NCI-H1436 (cell line): ENCODE data around the gene MYO15B.

Experiments
- DNase-seq: peaks from one replicate; lab custom pipeline; 2025; lab: John Stamatoyannopoulos, UW

The MYO15B gene

DNA sequence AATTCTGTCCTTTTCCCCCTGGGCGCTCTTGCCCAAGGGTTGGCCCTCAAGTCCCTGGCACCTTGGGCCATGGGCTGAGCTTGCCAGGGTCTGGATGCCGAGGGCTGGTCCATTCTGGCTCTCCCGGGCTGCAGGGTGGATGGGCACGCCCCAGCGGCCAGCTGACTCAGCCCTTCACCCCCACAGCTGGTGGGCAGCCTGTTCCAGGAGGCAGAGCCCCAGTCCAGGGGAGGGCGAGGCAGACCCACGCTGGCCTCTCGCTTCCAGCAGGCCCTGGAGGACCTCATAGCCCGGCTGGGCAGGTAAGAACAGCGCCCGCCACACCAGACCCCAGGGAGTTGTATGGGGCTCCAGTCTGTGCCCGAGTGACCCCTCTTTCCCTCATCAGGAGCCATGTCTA is 15.0 kb downstream of the MYO15B start:
- DNase-seq = no peak

DNA sequence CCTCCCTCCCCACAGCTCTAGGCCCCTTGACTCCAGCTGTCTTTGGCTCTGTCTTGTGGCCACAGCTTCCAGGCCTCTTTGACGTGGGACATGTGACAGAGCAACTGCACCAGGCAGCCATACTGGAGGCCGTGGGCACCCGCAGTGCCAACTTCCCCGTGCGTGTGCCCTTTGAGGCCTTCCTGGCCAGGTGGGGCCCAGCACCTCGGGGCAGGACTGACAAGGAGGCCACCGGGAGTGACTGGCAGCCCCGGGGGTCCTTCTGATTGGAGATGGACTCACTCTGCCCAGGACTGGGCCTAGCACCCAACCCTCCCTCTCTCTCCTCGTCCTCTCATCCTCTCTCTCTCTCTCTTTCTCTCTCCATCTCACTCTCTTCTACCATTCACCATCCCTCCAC is 15.5 kb downstream of the MYO15B start:
- DNase-seq = no peak

DNA sequence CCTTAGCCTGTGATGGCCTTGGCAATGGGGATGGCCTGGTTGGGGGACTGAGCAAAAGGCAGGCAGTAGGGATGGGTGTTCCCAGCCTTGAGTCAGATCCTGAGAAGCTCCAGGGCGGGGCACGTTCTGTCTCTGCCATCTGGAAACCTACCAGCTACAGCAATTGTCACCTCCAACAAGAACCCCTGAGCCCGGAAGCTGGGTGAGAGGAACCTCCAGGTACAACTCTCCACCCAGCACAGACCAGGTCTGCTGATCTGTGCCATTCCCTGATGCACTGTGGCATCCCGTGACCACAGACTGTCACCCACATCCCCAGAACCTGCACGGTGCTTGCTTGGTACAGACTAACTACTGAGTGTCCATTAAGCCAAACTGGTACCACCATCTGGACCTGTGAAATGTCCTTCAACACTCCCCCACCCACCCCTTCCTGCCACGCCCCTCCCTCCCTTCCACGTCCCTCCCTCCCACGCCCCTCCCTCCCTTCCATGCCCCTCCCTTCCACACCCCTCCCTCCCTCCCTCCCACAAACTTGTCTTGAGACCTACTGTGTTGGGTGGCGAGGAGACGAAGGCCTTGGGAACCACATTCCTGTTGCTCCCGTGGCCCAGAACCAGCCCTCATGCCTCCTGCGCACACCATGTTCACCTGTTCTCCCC is 16.6 kb downstream of the MYO15B start:
- DNase-seq = no peak

- no peak for DNase-seq
These were observed 18.2 kb downstream of the MYO15B start for GRCh38 chr17:75605790-75606189.

- no peak for DNase-seq
These were observed 19.5 kb downstream of the MYO15B start for GRCh38 chr17:75607086-75607485.

GRCh38 chr17:75610103-75610984 is 22.7 kb downstream of the MYO15B start:
- no peak for DNase-seq

GRCh38 chr17:75611851-75612429 is 24.3 kb downstream of the MYO15B start:
- DNase-seq = no peak

DNA sequence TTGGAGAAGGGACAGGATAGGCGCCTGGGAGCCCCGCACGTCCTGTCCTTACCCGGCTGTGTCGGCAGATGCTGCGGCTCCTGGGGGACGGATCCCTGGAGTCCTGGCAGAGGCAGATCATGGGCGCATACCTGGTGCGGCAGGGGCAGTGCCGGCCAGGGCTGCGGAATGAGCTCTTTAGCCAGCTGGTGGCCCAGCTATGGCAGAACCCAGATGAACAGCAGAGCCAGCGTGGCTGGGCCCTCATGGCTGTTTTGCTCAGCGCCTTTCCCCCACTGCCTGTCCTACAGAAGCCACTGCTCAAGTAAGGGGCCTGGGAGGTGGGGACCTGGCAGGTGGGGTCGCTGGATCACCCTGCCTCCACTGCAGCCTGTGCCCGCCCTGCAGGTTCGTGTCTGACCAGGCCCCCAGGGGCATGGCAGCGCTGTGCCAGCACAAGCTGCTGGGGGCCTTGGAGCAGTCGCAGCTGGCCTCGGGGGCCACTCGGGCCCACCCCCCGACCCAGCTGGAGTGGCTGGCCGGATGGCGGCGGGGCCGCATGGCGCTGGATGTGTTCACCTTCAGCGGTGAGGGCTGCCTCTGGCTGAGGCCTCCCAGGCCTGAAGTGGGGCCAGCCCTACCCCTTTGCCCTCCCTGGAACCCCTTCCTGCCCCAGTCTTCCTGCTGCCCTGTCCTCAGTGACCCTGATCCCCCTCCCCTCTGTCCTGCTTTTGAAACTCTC is 25.5 kb downstream of the MYO15B start:
- no peak for DNase-seq

GRCh38 chr17:75614006-75614405 is 26.4 kb downstream of the MYO15B start:
- DNase-seq = no peak

- no peak for DNase-seq
These were observed 27.1 kb downstream of the MYO15B start for GRCh38 chr17:75614556-75615270.

GRCh38 chr17:75615301-75615700 is 27.7 kb downstream of the MYO15B start:
- no peak for DNase-seq

DNA sequence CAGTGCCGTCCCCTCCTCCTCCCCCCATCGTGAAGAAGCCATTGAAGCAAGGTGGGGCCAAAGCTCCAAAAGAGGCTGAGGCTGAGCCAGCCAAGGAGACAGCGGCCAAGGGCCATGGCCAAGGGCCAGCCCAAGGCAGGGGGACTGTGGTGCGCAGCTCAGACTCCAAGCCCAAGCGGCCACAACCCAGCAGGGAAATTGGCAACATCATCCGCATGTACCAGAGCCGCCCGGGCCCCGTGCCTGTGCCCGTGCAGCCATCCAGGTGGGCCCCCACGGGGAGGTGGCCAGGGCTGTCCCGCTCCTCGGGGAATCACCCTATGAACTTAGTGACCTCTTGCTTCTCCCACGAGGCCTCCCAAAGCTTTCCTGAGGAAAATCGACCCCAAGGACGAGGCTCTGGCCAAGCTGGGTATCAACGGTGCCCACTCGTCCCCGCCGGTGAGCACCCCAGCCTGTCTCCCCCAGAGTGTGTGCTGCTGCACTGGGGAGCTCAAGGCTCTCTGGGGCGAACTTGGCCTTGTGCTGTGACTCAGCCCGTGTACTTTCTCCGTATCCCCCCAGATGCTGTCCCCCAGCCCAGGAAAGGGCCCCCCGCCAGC is 29.0 kb downstream of the MYO15B start:
- DNase-seq = no peak

- no peak for DNase-seq
These were observed 29.6 kb downstream of the MYO15B start for GRCh38 chr17:75617218-75617617.

- DNase-seq = no peak
These were observed 30.1 kb downstream of the MYO15B start for GRCh38 chr17:75617675-75618074.

GRCh38 chr17:75619506-75620431 is 32.2 kb downstream of the MYO15B start:
- no peak for DNase-seq

- no peak for DNase-seq
These were observed 33.9 kb downstream of the MYO15B start for GRCh38 chr17:75621489-75621888.

DNA sequence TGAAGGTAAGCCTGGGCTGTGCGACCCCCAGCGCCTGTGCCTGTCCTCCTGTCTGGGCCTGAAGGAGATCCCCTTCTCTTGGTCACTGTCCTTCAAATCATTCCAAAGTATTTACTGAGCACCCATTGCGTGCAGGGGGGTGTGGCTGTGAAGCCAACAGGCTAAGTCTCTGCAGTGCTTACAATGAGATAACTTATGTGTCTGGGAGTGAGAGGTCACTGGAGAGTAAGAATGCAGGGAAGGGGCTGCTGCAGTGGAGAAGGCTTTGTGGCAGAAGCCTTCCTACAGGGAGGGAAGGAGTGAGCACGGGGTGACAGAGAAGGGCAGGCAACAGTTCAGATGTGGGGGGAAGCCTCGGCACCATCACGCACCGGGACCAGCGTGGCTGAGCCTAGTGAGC is 34.5 kb downstream of the MYO15B start:
- no peak for DNase-seq

GRCh38 chr17:75622771-75623273 is 35.2 kb downstream of the MYO15B start:
- DNase-seq = no peak

DNA sequence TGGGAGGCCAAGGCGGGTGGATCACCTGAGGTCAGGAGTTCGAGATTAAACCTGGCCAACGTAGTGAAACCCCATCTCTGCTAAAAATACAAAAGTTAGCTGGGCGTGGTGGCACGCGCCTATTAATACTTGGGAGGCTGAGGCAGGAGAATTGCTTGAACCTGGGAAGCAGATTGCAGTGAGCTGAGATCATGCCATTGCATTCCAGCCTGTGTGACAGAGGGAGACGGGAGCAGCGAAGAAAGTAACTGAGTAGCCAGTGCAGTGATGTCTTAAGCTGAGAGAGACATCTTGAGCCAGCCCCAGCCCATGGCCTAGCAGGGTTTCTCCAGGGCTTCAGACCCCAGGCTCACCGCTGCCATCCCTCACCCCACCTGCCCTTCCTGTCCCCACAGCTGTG is 35.8 kb downstream of the MYO15B start:
- DNase-seq = no peak

GRCh38 chr17:75624021-75624420 is 36.4 kb downstream of the MYO15B start:
- DNase-seq = no peak
